Muscle of back (tissue), 11 donors: Measurements from ENCODE around the gene SPA17. TPM values are rescaled to one million over a fixed set of nuclear protein-coding genes. Genes with fewer than 3 reads are reported as not detected.

Experiments
- DNase-seq, 3 donors: peaks; one replicate each; pipeline versions ENCODE4 v3.0.0 to v3.0.0-alpha.2; 2013
- polyA plus RNA-seq, 10 donors: library from polyadenylated mRNA; unstranded; fragments of 120-200 nt; gene quantifications; one replicate each; pipeline ENCODE4 v1.2.1, GENCODE V29; 2013; ENCODE audit not compliant: insufficient read length in 10 of 10

Gene SPA17
- polyA plus RNA-seq, 10 donors = 2.7 to 5.5 (median 3.9) TPM

DNA sequence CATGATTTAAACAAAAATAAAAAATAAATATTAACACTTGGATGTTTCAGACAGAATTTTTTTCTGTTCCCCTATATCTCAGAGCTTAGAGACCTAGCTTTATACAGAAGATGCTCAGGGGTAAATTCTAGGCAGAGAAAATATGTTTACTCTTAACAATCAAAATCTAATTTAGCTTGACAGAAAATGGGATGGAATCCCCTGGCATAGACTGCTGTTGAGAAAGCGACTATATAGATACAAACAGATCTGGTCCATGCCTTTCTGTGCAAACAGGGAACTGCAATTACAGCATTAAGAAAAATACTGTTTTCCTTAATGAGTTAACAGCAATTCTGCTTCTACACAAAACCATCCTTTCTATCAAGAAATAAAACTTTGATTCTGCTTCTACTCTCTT is 14.7 kb upstream of the SPA17 start:
- DNase-seq = no peak

GRCh38 chr11:124661553-124661952 is 12.2 kb upstream of the SPA17 start:
- no peak for DNase-seq

- DNase-seq = no peak
Measured at GRCh38 chr11:124662106-124662505, 11.6 kb upstream of the SPA17 start.

- DNase-seq = no peak
Measured at GRCh38 chr11:124663861-124664260, 9.8 kb upstream of the SPA17 start.

- no peak for DNase-seq
Measured at GRCh38 chr11:124667601-124668000, 6.1 kb upstream of the SPA17 start.

DNA sequence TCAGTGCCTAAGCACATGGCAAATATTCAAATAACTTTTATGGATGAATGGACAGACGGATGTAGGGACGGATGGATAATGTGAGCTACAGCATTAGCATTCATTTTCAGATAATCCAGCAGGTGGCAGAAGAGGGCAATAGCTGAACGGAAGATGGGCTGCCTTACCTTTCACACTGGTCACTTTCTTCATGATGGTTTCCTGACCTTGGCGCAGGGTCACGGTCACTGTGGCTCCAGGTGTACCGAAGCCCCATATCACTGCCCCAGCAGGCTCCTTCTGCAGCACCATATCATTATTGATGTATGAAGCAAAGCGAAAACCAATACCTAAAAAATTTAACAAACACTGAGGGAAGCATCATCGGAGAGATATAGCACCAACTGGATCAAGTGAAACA is 4.5 kb upstream of the SPA17 start:
- peak; percentile 18 to 68 (median 53) for DNase-seq

DNA sequence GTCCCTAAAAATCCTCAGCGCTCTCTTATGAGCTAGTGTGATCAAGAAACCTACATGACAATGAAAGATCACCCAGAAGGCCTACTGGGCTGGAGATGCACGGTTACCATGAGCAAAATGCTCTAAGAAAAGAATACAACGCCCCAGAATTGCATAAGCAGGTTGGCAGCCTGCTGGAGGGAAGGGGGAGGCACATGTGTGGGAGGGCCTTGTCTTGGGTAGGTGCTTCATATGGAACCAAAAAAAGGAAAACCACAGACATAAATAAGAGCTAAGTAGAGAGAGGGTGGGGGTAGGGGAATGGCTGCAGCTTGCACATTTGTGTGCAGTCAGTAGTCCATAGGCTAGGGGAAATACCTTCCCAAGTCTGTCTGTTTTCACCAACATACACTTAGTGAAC is 3.0 kb upstream of the SPA17 start:
- no peak for DNase-seq

DNA sequence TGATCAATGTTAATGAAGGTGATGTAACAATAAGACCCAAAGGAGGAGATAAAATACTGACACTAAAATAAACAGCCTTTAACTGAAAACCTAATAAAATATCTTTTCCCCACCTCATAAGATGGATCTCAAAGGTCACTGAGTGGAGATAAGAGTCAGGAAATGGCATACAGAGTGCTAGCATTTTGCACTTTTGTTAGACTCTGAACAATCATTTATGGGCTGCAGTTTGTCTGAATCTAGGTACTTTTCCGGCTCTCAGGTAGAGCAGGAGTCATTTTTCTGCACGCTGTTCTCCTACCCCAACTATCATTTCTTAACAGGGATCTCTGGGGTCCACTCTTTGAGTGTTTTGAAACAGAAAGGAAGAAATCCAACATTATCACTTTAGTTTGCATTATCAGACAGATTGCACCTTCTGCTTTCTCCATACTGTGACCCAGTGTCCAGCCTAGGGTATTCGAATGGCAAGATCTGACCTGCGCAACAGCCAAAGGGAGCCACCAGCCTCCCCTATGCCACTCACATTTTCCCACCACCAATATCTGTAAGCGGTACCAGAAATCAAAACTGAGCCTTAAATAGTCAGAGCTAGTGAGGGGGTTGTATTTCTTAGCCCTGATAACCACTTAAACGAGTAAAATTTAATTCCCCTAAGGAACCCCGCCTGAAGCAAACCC is 1.0 kb upstream of the SPA17 start:
- DNase-seq = no peak

- DNase-seq = no peak
Measured at GRCh38 chr11:124674168-124674517, 439 bp downstream of the SPA17 start.

DNA sequence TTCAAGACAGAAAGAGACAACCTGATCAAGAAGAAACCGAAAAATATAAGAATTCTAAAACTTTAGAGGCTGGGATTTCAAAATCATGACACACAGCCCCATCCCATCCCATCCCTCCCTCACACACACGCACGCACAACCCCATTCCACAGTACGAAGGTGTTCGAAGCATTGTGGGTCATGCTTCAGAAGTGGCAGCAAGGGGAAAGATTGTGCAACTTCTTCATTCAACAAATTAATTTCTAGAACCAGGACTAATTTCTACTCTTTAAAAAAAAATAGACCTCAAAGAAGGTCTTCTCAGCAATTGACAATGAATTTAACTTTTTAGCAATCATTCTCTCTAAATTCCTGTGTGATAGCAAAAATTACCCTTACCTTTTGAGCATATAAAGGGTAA is 867 bp downstream of the SPA17 start:
- no peak for DNase-seq

GRCh38 chr11:124676386-124676785 is 2.7 kb downstream of the SPA17 start:
- DNase-seq = no peak

DNA sequence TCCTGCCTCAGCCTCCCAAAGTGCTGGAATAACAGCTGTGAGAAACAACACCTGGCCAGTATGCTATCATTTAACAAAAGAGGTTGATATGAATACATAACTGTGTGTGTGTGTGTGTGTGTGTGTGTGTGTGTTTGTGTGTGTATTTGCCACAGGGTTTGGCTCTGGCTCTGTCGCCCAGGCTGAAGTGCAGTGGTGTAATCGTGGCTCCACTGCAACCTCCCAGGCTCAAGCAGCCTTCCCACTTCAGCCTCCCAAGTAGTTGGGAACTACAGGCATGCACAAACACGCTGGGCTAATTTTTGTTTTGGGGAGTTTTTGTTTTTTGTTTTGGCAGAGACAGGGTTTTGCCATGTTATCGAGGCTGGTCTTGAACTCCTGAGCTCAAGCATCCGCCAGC is 4.7 kb downstream of the SPA17 start:
- no peak for DNase-seq

GRCh38 chr11:124681421-124681820 is 7.7 kb downstream of the SPA17 start:
- DNase-seq = no peak

DNA sequence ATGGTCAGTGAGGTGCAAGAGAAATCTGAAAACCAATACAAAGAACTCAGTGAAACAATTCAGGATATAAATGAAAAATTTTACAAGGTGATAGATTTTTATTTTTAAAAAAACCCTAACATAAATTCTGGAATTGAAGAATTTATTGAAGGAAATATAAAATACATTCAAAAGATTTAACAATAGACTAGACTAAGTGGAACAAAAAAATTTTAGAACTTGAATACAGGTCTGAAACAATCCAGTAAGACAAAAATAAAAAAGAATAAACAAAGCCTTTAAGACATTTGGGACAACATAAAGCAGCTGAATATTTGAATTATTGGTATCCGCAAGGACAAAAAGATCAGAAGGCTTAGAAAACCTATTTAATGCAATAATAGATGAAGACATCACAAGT is 8.7 kb downstream of the SPA17 start:
- DNase-seq = no peak

DNA sequence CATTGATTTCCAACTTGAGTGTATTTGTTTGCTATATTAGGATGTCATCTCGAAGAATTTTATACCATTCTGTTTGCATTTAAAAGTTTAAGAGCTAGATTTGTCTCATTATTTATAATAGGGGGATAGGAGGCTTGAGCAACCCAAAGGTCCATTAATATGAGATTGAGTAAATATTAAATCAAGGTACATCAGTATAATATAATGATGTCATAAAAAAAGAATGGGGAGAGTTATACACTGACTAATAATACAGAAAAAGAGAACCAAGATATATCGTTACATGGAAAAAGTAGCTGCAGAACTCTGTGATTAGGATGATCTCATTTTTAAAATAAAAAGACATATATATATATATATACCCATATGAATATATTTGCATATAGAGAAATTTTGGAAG is 19.4 kb downstream of the SPA17 start:
- no peak for DNase-seq

- DNase-seq = no peak
Measured at GRCh38 chr11:124699547-124699946, 25.8 kb downstream of the SPA17 start.

DNA sequence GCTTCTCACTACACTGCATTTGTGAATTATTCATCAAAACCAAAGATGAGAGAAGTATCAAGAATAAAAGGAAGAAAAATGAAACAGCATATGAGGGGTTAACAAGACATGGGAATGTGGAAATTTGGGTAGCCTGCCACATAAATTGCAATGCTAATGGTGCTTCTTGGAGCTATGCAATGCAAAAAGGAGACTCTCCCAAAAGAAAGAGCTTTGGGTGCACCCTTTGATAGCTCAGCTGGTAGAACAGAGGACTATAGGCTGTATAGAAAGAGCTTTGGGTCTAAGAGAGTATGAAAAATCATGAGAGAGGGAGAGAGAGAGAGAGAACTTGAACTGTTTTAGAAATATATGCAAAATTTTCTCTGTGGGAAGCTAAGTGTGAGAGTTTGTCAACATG is 26.3 kb downstream of the SPA17 start:
- DNase-seq = no peak

- DNase-seq = no peak
Measured at GRCh38 chr11:124707829-124708228, 34.1 kb downstream of the SPA17 start.

GRCh38 chr11:124712392-124712791 is 38.7 kb downstream of the SPA17 start:
- no peak for DNase-seq

DNA sequence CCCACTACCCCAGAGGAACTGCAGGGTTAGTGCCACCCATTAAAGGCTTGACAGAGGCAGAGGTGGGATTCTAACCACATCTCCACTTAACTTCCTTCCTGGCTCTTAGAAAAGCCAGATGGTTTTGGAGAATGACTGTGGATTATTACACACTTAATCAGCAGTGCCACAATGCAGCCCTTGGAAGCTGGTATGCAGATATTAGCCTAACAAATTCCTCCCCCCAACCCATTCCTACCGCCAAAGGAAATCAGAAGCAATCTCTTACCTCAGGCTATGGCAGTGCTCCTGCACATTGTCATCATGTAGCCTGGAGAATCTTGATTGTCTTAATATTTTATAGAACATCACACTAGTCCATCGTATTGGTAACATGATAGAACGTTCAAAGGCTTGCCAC is 42.9 kb downstream of the SPA17 start:
- no peak for DNase-seq

DNA sequence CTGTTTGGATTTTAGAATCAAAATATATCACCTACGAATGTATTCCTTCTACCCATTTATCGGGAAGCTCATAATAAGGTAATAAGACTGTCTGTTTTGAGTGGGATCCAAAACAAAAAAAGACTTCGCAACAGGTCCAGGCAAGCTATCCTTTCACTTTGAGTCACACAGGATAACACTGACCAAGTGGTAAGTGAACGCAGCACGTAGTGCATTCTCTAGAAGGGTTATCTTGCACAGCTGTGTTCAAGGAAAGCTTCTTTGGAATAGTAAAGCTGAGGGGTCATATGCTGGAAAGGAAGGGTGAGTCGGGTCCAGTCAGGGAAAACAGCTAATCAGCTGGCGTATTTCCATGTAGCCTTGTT is 43.7 kb downstream of the SPA17 start:
- peak in 1 of 3 donors; percentile 37 for DNase-seq

- peak in 2 of 3 donors; percentile 14 to 51 for DNase-seq
Measured at GRCh38 chr11:124717786-124718651, 44.3 kb downstream of the SPA17 start.

- DNase-seq = no peak
Measured at GRCh38 chr11:124718801-124719200, 45.1 kb downstream of the SPA17 start.

DNA sequence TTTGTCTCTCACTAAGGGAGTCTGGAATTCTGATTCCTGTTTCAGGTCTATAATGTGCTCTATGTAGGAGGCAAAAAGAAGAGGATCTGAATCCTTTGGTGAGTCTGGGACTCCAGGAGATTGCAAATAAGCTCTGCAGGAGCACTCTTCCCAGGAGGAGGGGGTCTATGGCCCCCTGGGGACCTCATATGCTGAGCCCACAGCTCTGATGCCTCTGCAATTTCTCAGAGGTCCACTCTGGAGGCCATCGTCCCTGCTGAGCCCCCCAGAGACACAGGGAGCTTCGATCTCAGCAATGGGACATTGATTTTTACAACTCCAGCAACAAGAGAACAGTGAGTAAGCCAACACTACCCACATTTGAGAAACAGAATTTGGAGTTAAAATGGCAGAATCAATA is 45.8 kb downstream of the SPA17 start:
- no peak for DNase-seq
